T-helper 22 cell (primary cell): ENCODE data around the gene FNBP1L.
"Not testable (repeated sequence)": the region's sequence is repeated elsewhere in the genome, so short reads cannot be mapped to it uniquely, and the experiment has no call there.

ENCODE experiments used
- DNase-seq: peaks from one replicate; pipeline ENCODE4 v3.0.0-alpha.2; 2020; ENCODE audit warnings: low read depth

The FNBP1L gene

GRCh38 chr1:93573940-93574469 lies 126.1 kb downstream of the FNBP1L start:
- DNase-seq: no peak

GRCh38 chr1:93574511-93574910 lies 126.6 kb downstream of the FNBP1L start:
- DNase-seq: no peak

GRCh38 chr1:93574991-93575390 lies 127.1 kb downstream of the FNBP1L start:
- DNase-seq: no peak

- no peak for DNase-seq
Measured at GRCh38 chr1:93575621-93576284, 127.8 kb downstream of the FNBP1L start.

- DNase-seq: no peak
Measured at GRCh38 chr1:93576346-93576745, 128.4 kb downstream of the FNBP1L start.

GRCh38 chr1:93576746-93577145 lies 128.8 kb downstream of the FNBP1L start:
- no peak for DNase-seq

- DNase-seq: no peak
Measured at GRCh38 chr1:93577536-93578432, 129.9 kb downstream of the FNBP1L start.

- DNase-seq: no peak
Measured at GRCh38 chr1:93578433-93578830, 130.5 kb downstream of the FNBP1L start.

GRCh38 chr1:93578911-93579825 lies 131.2 kb downstream of the FNBP1L start:
- DNase-seq: no peak

GRCh38 chr1:93579891-93580290 lies 132.0 kb downstream of the FNBP1L start:
- DNase-seq: no peak

GRCh38 chr1:93581917-93582850 lies 134.3 kb downstream of the FNBP1L start:
- DNase-seq: no peak

- DNase-seq: no peak
Measured at GRCh38 chr1:93584261-93585003, 136.5 kb downstream of the FNBP1L start.

GRCh38 chr1:93585059-93585966 lies 137.4 kb downstream of the FNBP1L start:
- DNase-seq: no peak

- DNase-seq: no peak
Measured at GRCh38 chr1:93587354-93587753, 139.4 kb downstream of the FNBP1L start.

GRCh38 chr1:93588206-93588605 lies 140.3 kb downstream of the FNBP1L start:
- no peak for DNase-seq

GRCh38 chr1:93588955-93589354 lies 141.0 kb downstream of the FNBP1L start:
- DNase-seq: no peak

GRCh38 chr1:93591291-93591675 lies 143.4 kb downstream of the FNBP1L start:
- not testable (repeated sequence) for DNase-seq

- no peak for DNase-seq
Measured at GRCh38 chr1:93591676-93592550, 144.0 kb downstream of the FNBP1L start.
